Right lobe of liver (tissue), 4 donors: ENCODE results near the gene ZBTB7B.

Experiments
- CTCF ChIP-seq, 4 donors: fragments of 200-600 bp in 3 of 4; fragments of 450-650 bp in 1 of 4; IDR thresholded peaks; one replicate each; pipeline versions ENCODE4 v1.5.1 to v1.8.0; 2016 to 2022; ENCODE audit warnings: antibody characterized with exemption in 4 of 4, mild to moderate bottlenecking in 2 of 4
- POLR2A ChIP-seq: fragments of 450-650 bp; IDR thresholded peaks from one replicate; pipeline ENCODE4 v1.6.1; 2017; ENCODE audit warnings: antibody characterized with exemption, mild to moderate bottlenecking
- donor health status: DM: no; HTN: no; CAD: no.
- donor health status: DM: no; HTN: no; CAD: no.
- donor health status: DM: no; HTN: yes; CAD: no.

- TF ChIP-seq CTCF (IDR thresholded peaks at IDR 0.05) (no peak), POLR2A (no peak)
These were observed 7.8 kb downstream of the ZBTB7B start for GRCh38 chr1:155010211-155010918.
